DMS53 (cell line): ENCODE data around the gene CSNK2A3.
A peak's percentile ranks its signal among the peaks of the same experiment; 100 is the strongest.
"Not testable (repeated sequence)": the region's sequence is repeated elsewhere in the genome, so short reads cannot be mapped to it uniquely, and the experiment has no call there.

Source experiments
- DNase-seq: peaks from one replicate; lab custom pipeline; 2025; lab: John Stamatoyannopoulos, UW

Gene CSNK2A3

GRCh38 chr11:11379661-11380060 is 26.6 kb upstream of the CSNK2A3 start:
- DNase-seq: no peak

GRCh38 chr11:11378184-11378940 is 25.3 kb upstream of the CSNK2A3 start:
- no peak for DNase-seq

- DNase-seq: peak; percentile 9
Observed at GRCh38 chr11:11374358-11375148, 21.5 kb upstream of the CSNK2A3 start.

GRCh38 chr11:11373934-11374333 is 20.9 kb upstream of the CSNK2A3 start:
- DNase-seq: no peak

GRCh38 chr11:11372461-11372860 is 19.4 kb upstream of the CSNK2A3 start:
- no peak for DNase-seq

- DNase-seq: no peak
Observed at GRCh38 chr11:11370962-11371303, 17.9 kb upstream of the CSNK2A3 start.

- no peak for DNase-seq
Observed at GRCh38 chr11:11370255-11370961, 17.4 kb upstream of the CSNK2A3 start.

- DNase-seq: no peak
Observed at GRCh38 chr11:11366793-11367192, 13.7 kb upstream of the CSNK2A3 start.

GRCh38 chr11:11363674-11364073 is 10.6 kb upstream of the CSNK2A3 start:
- DNase-seq: no peak

- DNase-seq: no peak
Observed at GRCh38 chr11:11359611-11360010, 6.6 kb upstream of the CSNK2A3 start.

- DNase-seq: no peak
Observed at GRCh38 chr11:11356842-11357241, 3.8 kb upstream of the CSNK2A3 start.

- DNase-seq: not testable (repeated sequence)
Observed at GRCh38 chr11:11351851-11352250, 1.2 kb downstream of the CSNK2A3 start.

GRCh38 chr11:11351042-11351586 is 1.9 kb downstream of the CSNK2A3 start:
- no peak for DNase-seq

GRCh38 chr11:11349870-11350337 is 3.1 kb downstream of the CSNK2A3 start:
- DNase-seq: no peak

- DNase-seq: no peak
Observed at GRCh38 chr11:11349106-11349825, 3.8 kb downstream of the CSNK2A3 start.

- DNase-seq: no peak
Observed at GRCh38 chr11:11348303-11348702, 4.7 kb downstream of the CSNK2A3 start.

GRCh38 chr11:11347592-11347991 is 5.5 kb downstream of the CSNK2A3 start:
- DNase-seq: no peak

GRCh38 chr11:11346303-11346702 is 6.7 kb downstream of the CSNK2A3 start:
- DNase-seq: peak; percentile 43

GRCh38 chr11:11345099-11345498 is 8.0 kb downstream of the CSNK2A3 start:
- peak; percentile 47 for DNase-seq

- no peak for DNase-seq
Observed at GRCh38 chr11:11344045-11344444, 9.0 kb downstream of the CSNK2A3 start.

GRCh38 chr11:11338304-11338703 is 14.7 kb downstream of the CSNK2A3 start:
- DNase-seq: no peak

- peak; percentile 44 for DNase-seq
Observed at GRCh38 chr11:11336664-11337063, 16.4 kb downstream of the CSNK2A3 start.
